Endothelial cell (in vitro differentiated cells): Measurements from ENCODE around the gene ASMT. TPM values are rescaled to one million over a fixed set of nuclear protein-coding genes. Genes with fewer than 3 reads are reported as not detected.

Source experiments
- DNase-seq: peaks from one replicate; pipeline ENCODE4 v3.0.0; 2021; ENCODE audit warnings: low spot score
- H3K27ac Mint-ChIP-seq: one replicate; pipeline ENCODE4 v1.8.0; 2021; ENCODE audit warnings: mixed read lengths, inconsistent platforms; ENCODE audit not compliant: unreplicated experiment
- H3K27me3 Mint-ChIP-seq: one replicate; pipeline ENCODE4 v1.8.0; 2021; ENCODE audit warnings: mild to moderate bottlenecking, moderate library complexity, mixed read lengths, inconsistent platforms; ENCODE audit not compliant: unreplicated experiment
- H3K36me3 Mint-ChIP-seq: one replicate; pipeline ENCODE4 v1.8.0; 2021; ENCODE audit warnings: mild to moderate bottlenecking, low read depth, mixed read lengths, inconsistent platforms; ENCODE audit not compliant: unreplicated experiment
- H3K4me1 Mint-ChIP-seq: one replicate; pipeline ENCODE4 v1.8.0; 2021; ENCODE audit warnings: mild to moderate bottlenecking, mixed read lengths, inconsistent platforms; ENCODE audit not compliant: unreplicated experiment
- H3K4me3 Mint-ChIP-seq: one replicate; pipeline ENCODE4 v1.8.0; 2021; ENCODE audit warnings: mild to moderate bottlenecking, mixed read lengths, inconsistent platforms; ENCODE audit not compliant: unreplicated experiment
- H3K9me3 Mint-ChIP-seq: one replicate; pipeline ENCODE4 v1.8.0; 2021; ENCODE audit warnings: mixed read lengths, inconsistent platforms; ENCODE audit not compliant: unreplicated experiment
- total RNA-seq: library from RNA; stranded (reverse); fragmentation: NEBNext Ultra II Directional; extraction: Animal tissue kit (Norgen Biotek cat#: 25700); gene quantifications from one replicate; pipeline ENCODE4 v1.2.1, GENCODE V29; 2021; ENCODE audit not compliant: unreplicated experiment
- TF ChIP-seq, protein P1 (sequence below): fragments of 200-600 bp; sonication (generic); IDR thresholded peaks from one replicate; pipeline ENCODE4 v1.5.0; 2021; ENCODE audit warnings: antibody characterized with exemption; ENCODE audit not compliant: unreplicated experiment

ASMT gene
- total RNA-seq, 1 donor from 2014 or later = 0.31 TPM

DNA sequence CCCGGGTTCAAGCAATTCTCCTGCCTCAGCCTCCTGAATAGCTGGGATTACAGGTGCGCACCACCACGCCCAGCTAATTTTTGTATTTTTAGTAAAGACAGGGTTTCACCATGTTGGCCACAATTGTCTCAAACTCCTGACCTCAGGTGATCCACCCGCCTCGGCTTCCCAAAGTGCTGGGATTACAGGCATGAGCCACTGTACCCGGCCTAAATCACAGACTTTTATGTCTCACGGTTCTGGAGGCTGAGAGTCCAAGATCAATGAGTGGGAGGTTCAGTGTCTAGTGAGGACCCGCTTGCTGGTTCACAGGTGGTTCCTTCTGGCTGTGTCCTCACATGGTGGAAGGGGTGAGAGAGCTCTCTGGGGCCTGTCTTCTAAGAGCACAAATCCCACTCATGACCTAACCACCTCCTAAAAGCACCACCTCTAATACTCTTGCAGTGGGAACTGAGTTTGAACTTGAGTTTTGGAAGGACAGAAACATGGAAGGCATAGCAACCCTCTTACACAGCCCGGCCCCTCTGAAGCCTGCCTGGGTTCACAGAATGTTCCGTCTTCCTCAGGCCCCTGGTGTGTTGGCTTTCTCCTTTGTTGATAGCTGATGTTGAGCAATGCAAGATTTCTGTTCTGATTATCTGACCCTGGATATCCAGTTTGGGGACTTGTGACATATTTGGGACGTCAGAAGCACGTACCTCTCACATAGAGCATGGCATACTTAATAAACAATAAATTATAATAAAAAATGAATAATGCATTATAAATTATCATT lies 25.3 kb upstream of the ASMT start:
- TF ChIP-seq, protein P1, sequence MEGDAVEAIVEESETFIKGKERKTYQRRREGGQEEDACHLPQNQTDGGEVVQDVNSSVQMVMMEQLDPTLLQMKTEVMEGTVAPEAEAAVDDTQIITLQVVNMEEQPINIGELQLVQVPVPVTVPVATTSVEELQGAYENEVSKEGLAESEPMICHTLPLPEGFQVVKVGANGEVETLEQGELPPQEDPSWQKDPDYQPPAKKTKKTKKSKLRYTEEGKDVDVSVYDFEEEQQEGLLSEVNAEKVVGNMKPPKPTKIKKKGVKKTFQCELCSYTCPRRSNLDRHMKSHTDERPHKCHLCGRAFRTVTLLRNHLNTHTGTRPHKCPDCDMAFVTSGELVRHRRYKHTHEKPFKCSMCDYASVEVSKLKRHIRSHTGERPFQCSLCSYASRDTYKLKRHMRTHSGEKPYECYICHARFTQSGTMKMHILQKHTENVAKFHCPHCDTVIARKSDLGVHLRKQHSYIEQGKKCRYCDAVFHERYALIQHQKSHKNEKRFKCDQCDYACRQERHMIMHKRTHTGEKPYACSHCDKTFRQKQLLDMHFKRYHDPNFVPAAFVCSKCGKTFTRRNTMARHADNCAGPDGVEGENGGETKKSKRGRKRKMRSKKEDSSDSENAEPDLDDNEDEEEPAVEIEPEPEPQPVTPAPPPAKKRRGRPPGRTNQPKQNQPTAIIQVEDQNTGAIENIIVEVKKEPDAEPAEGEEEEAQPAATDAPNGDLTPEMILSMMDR = no peak
- Mint-ChIP-seq H3K9me3 (peaks cover 6% of the 10 kb centered on the region), H3K4me3 (peak overlapping the region; percentile 59), H3K27ac (no peak overlapping the region), H3K27me3 (peaks cover 10% of the 10 kb centered on the region), H3K36me3 (peaks cover 14% of the 10 kb centered on the region), H3K4me1 (peaks cover 7% of the 10 kb centered on the region)
- no peak for DNase-seq

DNA sequence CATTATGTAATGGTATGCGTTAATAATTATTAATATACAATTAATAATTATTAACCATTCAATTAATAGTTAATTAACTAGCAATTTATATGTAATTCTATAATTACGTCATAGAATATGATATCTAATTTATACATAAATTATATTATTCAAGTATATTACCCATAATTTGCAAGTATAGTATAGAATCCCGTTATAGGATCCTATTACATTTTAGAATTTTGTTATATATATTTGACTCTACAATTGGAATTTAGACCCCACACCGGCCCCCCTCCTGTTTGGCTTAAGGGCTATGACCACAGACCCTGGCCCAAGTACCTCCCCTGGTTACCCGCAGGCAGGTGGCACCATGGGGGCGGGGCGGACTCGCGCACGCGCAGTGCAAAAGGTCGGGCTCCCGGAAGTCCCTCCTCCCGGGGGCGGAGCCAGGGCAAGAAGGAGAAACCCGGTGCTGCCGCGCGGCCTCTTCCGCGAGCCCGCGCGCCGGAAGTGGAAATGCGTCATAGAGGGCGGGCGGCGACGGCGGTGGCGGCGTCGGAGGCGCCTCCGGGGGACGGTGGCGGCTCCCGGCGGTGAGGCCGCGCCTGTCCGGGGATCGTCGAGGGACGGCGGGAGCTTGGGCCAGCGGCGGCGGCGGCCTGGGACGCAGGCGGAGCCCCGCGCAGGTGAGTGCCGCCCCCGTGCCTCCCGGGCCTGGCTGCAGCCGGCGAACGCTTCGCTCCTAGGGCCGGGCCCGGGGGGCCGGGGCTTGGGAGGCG lies 23.6 kb upstream of the ASMT start, which contains the start of gene AKAP17A:
Gene AKAP17A, plus strand, starts transcription at position 503 of the 761 bp plus-strand sequence. CDS start 1,859 bp downstream, outside the sequence.
- TF ChIP-seq, protein P1 = no peak
- peaks cover 6% of the 10 kb centered on the region for H3K9me3 Mint-ChIP-seq
- peaks cover 28% of the 10 kb centered on the region for H3K36me3 Mint-ChIP-seq
- peak within 1 kb of the TSS; percentile 78 for H3K27ac Mint-ChIP-seq
- peak; percentile 91 for DNase-seq
- peaks cover 15% of the 10 kb centered on the region for H3K27me3 Mint-ChIP-seq
- peaks cover 7% of the 10 kb centered on the region for H3K4me1 Mint-ChIP-seq
- peak within 1 kb of the TSS; percentile 92 for H3K4me3 Mint-ChIP-seq

DNA sequence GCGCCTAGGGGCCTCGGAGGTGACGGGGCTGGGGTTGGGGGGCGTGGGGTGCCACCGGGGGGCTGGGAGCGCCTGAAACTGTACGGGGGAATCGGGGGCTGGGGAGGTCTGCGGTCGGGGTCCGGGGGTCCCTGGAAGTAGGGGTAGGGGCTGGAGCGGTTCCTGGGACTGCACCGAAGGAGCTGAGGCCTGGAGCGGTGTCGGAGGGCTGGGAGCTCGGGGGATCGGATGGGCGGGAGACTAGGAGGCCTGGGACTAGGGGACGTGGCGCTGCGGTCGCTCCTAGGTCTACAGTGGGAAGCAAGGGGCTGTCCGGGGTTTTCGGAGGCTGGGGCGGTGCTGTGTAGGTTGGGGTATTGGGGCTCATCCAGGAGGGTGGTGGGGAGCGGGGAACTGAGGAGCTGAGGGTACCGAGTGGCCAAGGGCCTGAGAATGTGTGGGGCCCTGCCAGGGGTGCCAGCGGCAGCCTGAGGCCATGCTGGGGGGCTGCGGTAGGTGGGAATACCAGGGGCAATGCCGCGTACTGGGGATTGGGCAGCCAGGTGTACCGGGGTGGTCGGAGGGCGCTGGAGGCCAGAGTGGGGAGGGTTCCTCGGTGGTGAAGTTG lies 22.9 kb upstream of the ASMT start:
- Mint-ChIP-seq H3K27me3 (peaks cover 15% of the 10 kb centered on the region), H3K4me3 (peak overlapping the region; percentile 92), H3K4me1 (peaks cover 7% of the 10 kb centered on the region), H3K27ac (peak overlapping the region; percentile 78), H3K9me3 (peaks cover 6% of the 10 kb centered on the region), H3K36me3 (peaks cover 33% of the 10 kb centered on the region)
- TF ChIP-seq, protein P1 = no peak
- DNase-seq = no peak

DNA sequence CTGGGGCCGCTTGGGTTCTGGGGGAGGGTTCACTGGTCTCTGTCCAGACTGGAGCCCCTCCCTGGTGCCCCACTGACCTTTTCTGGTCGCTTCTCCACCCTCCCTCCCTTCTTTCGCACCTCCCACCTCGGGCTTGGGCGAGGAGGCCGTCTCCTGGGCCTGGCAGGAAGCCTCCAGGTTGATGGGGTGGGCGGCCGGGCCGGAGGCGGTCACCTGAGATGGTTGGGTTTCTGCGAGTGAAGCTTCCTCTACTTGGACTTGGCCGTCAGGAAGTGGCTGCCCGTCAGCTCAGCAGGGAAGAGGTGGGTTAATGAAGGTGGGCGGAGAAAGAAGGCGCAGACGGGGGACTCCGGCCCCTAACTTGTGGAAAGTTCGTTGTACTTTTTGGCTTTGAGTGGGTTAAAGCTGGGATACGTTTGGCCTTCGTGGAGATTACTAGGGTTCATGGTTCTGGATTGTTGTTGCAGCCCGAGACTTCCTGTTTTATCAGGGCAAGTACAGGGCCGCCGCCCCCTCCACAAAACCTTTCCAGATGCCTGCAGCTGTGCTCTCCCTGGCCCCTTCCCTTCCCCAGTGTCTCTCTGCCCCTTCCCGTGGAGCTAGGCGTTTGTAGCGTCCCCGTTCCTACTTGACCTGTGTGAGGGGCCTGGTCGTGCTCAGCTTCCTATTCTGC lies 22.3 kb upstream of the ASMT start:
- peaks cover 35% of the 10 kb centered on the region for H3K36me3 Mint-ChIP-seq
- H3K27me3 Mint-ChIP-seq = peaks cover 12% of the 10 kb centered on the region
- H3K4me3 Mint-ChIP-seq = peak overlapping the region; percentile 92
- TF ChIP-seq, protein P1 = no peak
- H3K9me3 Mint-ChIP-seq = peaks cover 6% of the 10 kb centered on the region
- peak overlapping the region; percentile 64 for H3K27ac Mint-ChIP-seq
- peaks cover 7% of the 10 kb centered on the region for H3K4me1 Mint-ChIP-seq
- DNase-seq = peak; percentile 19
